Measurements from ENCODE around the gene RPS3. TPM values are rescaled to one million over a fixed set of nuclear protein-coding genes. Genes with fewer than 3 reads are reported as not detected.

The RPS3 gene
- total and polyA plus RNA-seq, 12 donors = 776 to 2,024 (median 1,374) TPM

- no peaks in the 10 kb centered on the region for H3K36me3 ChIP-seq (replicated peaks in 1 of 2)
- no peak for DNase-seq
- no peaks in the 10 kb centered on the region for H3K4me1 ChIP-seq (replicated peaks in 1 of 2)
- H3K27me3 ChIP-seq = peaks cover 6% of the 10 kb centered on the region
- H3K4me3 ChIP-seq = no peak overlapping the region
- intact Hi-C loops (cut with DNase I) = loop anchor here in 1 of 2 donors (2.0 kb wide), 1 partner anchor 135 kb away; no protein-coding TSS in a partner anchor
- no peak overlapping the region for H3K27ac ChIP-seq
- 68 to 76% (median 75%) methylated on average over 8 of the region's 8 CpGs for WGBS, 4 donors
- no peak for TF ChIP-seq CTCF (IDR thresholded peaks at IDR 0.05)
- TF ChIP-seq POLR2A (IDR thresholded peaks at IDR 0.05) = no peak
- no peaks in the 10 kb centered on the region for H3K9me3 ChIP-seq (replicated peaks in 1 of 3)
These were observed 5.1 kb upstream of the RPS3 start for GRCh38 chr11:75394085-75394840.

- no peak for TF ChIP-seq CTCF (IDR thresholded peaks at IDR 0.05)
- no peak for TF ChIP-seq POLR2A (IDR thresholded peaks at IDR 0.05)
- Histone ChIP-seq H3K4me1 (replicated peaks in 1 of 2) (peaks cover 0 to 29% of the 10 kb centered on the region in 2 donors), H3K36me3 (replicated peaks in 1 of 2) (peaks cover 0 to 30% of the 10 kb centered on the region in 2 donors), H3K27me3 (no peaks in the 10 kb centered on the region), H3K9me3 (replicated peaks in 1 of 3) (no peaks in the 10 kb centered on the region), H3K27ac (no peak overlapping the region), H3K4me3 (no peak overlapping the region)
- intact Hi-C loops (cut with DNase I) = no loop called here
- WGBS, 4 donors = 62 to 74% (median 71%) methylated on average over 8 of the region's 8 CpGs
- no peak for DNase-seq
These were observed 412 bp upstream of the RPS3 start for GRCh38 chr11:75398906-75399305.

GRCh38 chr11:75400146-75400865 lies 988 bp downstream of the RPS3 start:
- Histone ChIP-seq H3K27me3 (no peaks in the 10 kb centered on the region), H3K4me3 (peak overlapping the region; percentile 71 to 98 (median 86)), H3K4me1 (replicated peaks in 1 of 2) (peaks cover 0 to 29% of the 10 kb centered on the region in 2 donors), H3K9me3 (replicated peaks in 1 of 3) (no peaks in the 10 kb centered on the region), H3K27ac (peak overlapping the region in 4 of 5 donors; percentile 87 to 98 (median 94)), H3K36me3 (replicated peaks in 1 of 2) (peaks cover 0 to 44% of the 10 kb centered on the region in 2 donors)
- DNase-seq = no peak
- intact Hi-C loops (cut with DNase I) = loop anchor here in 1 of 2 donors (10.0 kb wide), 1 partner anchor 124 kb away; the partner anchor contains the start of gene GDPD5
- TF ChIP-seq CTCF (IDR thresholded peaks at IDR 0.05) (no peak), POLR2A (IDR thresholded peaks at IDR 0.05) (no peak)
- 9 to 18% (median 10%) methylated on average over 11 of the region's 11 CpGs for WGBS, 4 donors
